Pancreas (tissue), 10 donors: ENCODE measurements around the gene SMS. TPM values are rescaled to one million over a fixed set of nuclear protein-coding genes. Genes with fewer than 3 reads are reported as not detected.
A peak's percentile ranks its signal among the peaks of the same experiment; 100 is the strongest.

Experiments
- ATAC-seq, 4 donors: fragments of 200-7000 bp; cut with Tn5 transposase; one replicate each; pipeline versions ENCODE4 v1.8.0 to v1.9.1; 2020; ENCODE audit warnings: mild to moderate bottlenecking in 4 of 4, moderate library complexity in 4 of 4
- DNase-seq, 6 donors: peaks; one replicate each; pipeline ENCODE4 v3.0.0-alpha.2; 2020
- FAIRE-seq: peaks from 2 replicates; lab custom pipeline; 2012; peaks lifted over from hg19 to GRCh38; lab: Jason Lieb, UNC
- H3K27ac ChIP-seq, 4 donors: fragments of 200-600 bp; sonication (generic); 1 replicate in 3 of 4; 2 replicates in 1 of 4; pipeline versions ENCODE4 v1.5.0 to v1.8.0; 2020
- H3K27me3 ChIP-seq, 4 donors: fragments of 200-600 bp; one replicate each; pipeline ENCODE4 v1.8.0; 2021
- H3K36me3 ChIP-seq, 3 donors: fragments of 200-600 bp; sonication (generic) in 1 of 3; one replicate each; pipeline versions ENCODE4 v1.5.0 to v1.8.0; 2020 to 2021
- H3K4me1 ChIP-seq, 3 donors: fragments of 200-600 bp; one replicate each; pipeline ENCODE4 v1.8.0; 2021
- H3K4me3 ChIP-seq, 4 donors: fragments of 200-600 bp; sonication (generic) in 2 of 4; one replicate each; pipeline versions ENCODE4 v1.5.0 to v1.8.0; 2020 to 2021
- H3K9me3 ChIP-seq, 4 donors: fragments of 200-600 bp; one replicate each; pipeline ENCODE4 v1.8.0; 2021
- WGBS, 2 donors: extraction: QIAGEN DNeasy Blood & Tissue Kit; methylation state at CpG; one replicate each; pipeline ENCODE4 v1.1.7; 2013; 5-methylcytosine and 5-hydroxymethylcytosine counted together
- intact Hi-C, 3 donors: fragments of 100-400 bp; cut with DNase I; formaldehyde crosslinking; loops; one replicate each; pipeline versions ENCODE4 v1.11.1 to v1.14.2; 2022
- polyA plus RNA-seq, 2 donors: library from polyadenylated mRNA; stranded (reverse); fragments of 200-250 nt; gene quantifications; one replicate each; pipeline ENCODE4 v1.2.3, GENCODE V29; 2013
- total RNA-seq, 6 donors: library from RNA; stranded (reverse); fragmentation: NEBNext Ultra II Directional in 4 of 6; extraction: Animal tissue kit (Norgen Biotek cat#: 25700) in 4 of 6; gene quantifications; one replicate each; pipeline versions ENCODE4 v1.2.1 to v1.2.4, GENCODE V29; 2021 to 2023
- TF ChIP-seq, protein P1 (sequence below), 4 donors: fragments of 200-600 bp; sonication (generic) in 3 of 4; IDR thresholded peaks; one replicate each; pipeline versions ENCODE4 v1.5.0 to v1.8.0; 2021; ENCODE audit warnings: antibody characterized with exemption in 4 of 4
- donor health status: healthy with polysubstance abuse.
- donor health status: DM: no; HTN: no; CAD: no; lungs with moderate emphysema.
- donor health status: DM: no; HTN: no; CAD: no.
- donor health status: control.
- donor health status: control.
- donor health status: Bipolar disorder and iron deficiency.
- donor health status: DM: yes; HTN: yes; CAD: no.
- donor health status: DM: no; HTN: no; CAD: no.
- donor health status: DM: no; HTN: no; CAD: no.
- donor health status: DM: yes; HTN: yes; CAD: no.

SMS gene
- total and polyA plus RNA-seq, 8 donors = 12.1 to 36.8 (median 19.6) TPM

DNA sequence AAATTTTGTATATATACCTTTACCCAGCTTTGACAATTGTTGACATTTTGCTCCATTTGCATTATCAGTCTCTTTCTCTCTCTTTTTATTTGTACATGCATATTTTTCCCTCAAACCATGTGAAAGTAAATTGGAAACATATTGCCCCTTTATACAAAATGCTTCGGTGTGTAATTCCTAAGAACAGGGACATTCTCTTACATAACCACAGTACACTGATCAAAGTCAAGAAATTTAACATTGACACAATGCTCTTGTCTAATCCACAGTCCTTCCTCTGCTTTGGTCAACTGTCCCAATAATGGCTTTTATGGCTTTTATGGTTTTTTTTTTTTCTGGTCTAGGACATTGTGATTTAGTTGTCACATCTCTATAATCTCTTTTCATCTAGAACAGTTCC, 9.5 kb upstream of the SMS start:
- TF ChIP-seq, protein P1, sequence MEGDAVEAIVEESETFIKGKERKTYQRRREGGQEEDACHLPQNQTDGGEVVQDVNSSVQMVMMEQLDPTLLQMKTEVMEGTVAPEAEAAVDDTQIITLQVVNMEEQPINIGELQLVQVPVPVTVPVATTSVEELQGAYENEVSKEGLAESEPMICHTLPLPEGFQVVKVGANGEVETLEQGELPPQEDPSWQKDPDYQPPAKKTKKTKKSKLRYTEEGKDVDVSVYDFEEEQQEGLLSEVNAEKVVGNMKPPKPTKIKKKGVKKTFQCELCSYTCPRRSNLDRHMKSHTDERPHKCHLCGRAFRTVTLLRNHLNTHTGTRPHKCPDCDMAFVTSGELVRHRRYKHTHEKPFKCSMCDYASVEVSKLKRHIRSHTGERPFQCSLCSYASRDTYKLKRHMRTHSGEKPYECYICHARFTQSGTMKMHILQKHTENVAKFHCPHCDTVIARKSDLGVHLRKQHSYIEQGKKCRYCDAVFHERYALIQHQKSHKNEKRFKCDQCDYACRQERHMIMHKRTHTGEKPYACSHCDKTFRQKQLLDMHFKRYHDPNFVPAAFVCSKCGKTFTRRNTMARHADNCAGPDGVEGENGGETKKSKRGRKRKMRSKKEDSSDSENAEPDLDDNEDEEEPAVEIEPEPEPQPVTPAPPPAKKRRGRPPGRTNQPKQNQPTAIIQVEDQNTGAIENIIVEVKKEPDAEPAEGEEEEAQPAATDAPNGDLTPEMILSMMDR (IDR thresholded peaks at IDR 0.05) = no peak
- Histone ChIP-seq H3K36me3 (no peaks in the 10 kb centered on the region), H3K27me3 (no peaks in the 10 kb centered on the region), H3K9me3 (no peaks in the 10 kb centered on the region), H3K27ac (no peak overlapping the region), H3K4me1 (peaks cover 0 to 7% (median 0%) of the 10 kb centered on the region in 3 donors), H3K4me3 (no peak overlapping the region)
- ATAC-seq (no peak), DNase-seq (no peak), FAIRE-seq (no peak)
- 88 to 92% methylated on average over 1 of the region's 1 CpG for WGBS, 2 donors
- intact Hi-C loops = no loop called here

DNA sequence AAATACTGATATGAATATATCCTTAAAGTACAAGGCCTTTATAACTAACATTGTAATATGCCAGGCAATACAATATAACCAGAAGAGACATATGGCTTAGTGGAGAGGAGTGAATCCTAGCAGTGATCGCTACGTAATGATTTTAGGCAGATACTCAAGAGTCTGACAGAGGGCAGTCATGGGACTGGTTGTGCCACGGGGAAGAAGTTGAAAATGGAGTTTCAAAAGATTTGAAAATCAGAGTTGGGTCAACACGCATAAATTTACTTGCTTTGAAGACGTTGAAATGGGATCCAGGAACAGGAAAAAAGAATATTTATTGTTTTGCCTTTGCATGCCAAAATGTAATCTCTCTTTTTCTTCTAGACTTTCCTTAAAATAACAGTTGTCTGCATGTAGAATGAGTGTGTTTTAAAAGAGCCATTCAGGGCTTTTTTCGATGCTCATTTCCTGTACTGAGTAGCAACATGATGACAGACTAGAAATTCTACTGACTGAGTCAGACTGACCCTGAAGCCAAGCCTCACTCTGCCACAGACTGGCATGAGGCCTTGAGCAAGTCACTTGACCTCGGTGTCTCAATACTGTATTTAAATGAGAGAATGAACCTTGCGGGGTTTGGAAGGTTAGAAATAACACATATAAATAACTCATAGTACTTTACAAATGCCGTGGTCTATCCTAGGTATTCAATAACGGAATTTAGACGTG, 8.1 kb upstream of the SMS start:
- Histone ChIP-seq H3K27ac (peak overlapping the region in 2 of 4 donors; percentile 8 to 45), H3K4me3 (no peak overlapping the region), H3K27me3 (no peaks in the 10 kb centered on the region), H3K36me3 (no peaks in the 10 kb centered on the region), H3K4me1 (no peaks in the 10 kb centered on the region), H3K9me3 (no peaks in the 10 kb centered on the region)
- ATAC-seq (peak; percentile 35 to 93 (median 76)), DNase-seq (peak in 1 of 6 donors; percentile 34), FAIRE-seq (no peak)
- TF ChIP-seq, protein P1 (IDR thresholded peaks at IDR 0.05) = no peak
- 68 to 81% methylated on average over 11 of the region's 11 CpGs for WGBS, 2 donors
- intact Hi-C loops = no loop called here

DNA sequence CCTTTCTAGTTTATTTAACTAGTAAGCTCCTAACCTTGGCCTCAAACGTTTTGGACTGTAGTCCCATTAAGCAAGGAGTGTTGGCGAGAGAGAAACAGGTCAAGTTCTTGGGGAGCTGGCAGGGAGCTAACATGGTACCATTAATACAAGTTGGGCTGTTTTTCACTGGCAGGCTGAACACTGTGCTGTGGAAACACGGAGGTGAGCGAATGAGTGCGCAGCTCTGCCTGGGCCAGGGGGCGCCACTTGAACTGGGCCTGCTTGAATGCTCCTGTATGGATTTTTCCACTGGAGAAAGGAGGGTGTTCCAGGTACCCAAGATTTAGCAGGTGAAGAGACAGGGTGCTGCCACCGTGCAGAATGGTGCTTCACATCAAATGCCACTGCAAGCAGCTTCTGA, 7.4 kb upstream of the SMS start:
- Histone ChIP-seq H3K4me3 (no peak overlapping the region), H3K9me3 (no peaks in the 10 kb centered on the region), H3K4me1 (no peaks in the 10 kb centered on the region), H3K36me3 (no peaks in the 10 kb centered on the region), H3K27me3 (peaks cover 0 to under 1% (median 0%) of the 10 kb centered on the region in 4 donors), H3K27ac (no peak overlapping the region)
- intact Hi-C loops = no loop called here
- 75 to 77% methylated on average over 7 of the region's 7 CpGs for WGBS, 2 donors
- TF ChIP-seq, protein P1 (IDR thresholded peaks at IDR 0.05) = no peak
- DNase-seq (no peak), ATAC-seq (no peak), FAIRE-seq (no peak)

DNA sequence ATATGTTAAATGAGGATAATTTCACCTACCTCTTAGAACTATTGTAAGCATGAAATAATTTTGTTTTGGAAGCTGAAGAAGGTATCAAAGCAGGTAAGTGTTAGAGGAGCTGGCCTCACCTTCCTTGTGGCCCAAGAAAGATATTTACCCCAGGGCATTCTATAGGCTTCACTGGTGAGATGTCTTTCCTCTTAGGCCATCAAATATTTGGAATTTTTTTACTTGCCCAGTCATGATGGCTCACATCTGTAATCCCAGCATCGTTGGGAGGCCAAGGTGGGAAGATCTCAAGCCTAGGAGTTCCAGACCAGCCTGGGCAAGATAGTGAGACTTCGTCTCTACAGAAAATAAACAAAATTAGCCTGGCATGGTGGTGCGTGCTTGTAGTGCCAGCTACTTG, 6.1 kb upstream of the SMS start:
- 88 to 90% methylated on average over 3 of the region's 3 CpGs for WGBS, 2 donors
- intact Hi-C loops = no loop called here
- no peak for ATAC-seq

More for the DNA sequence above, 6.1 kb upstream of the SMS start:
- Histone ChIP-seq H3K27me3 (peaks cover 0 to 4% (median 0%) of the 10 kb centered on the region in 4 donors), H3K4me1 (no peaks in the 10 kb centered on the region), H3K36me3 (no peaks in the 10 kb centered on the region), H3K4me3 (no peak overlapping the region), H3K27ac (no peak overlapping the region), H3K9me3 (no peaks in the 10 kb centered on the region)
- FAIRE-seq (no peak), DNase-seq (no peak)
- TF ChIP-seq, protein P1 (IDR thresholded peaks at IDR 0.05) = no peak
